A549 (cell line): ENCODE measurements around the gene CD207.

Source experiments
- HDAC2 ChIP-seq: fragments of 200-600 bp; sonication (generic); IDR thresholded peaks from 2 replicates; pipeline ENCODE4 v1.6.1; 2016
- MYC ChIP-seq: IDR thresholded peaks from 2 replicates; pipeline ENCODE4 v1.6.1; 2012; ENCODE audit warnings: mild to moderate bottlenecking, inconsistent platforms, low read length, improper control_type of control experiment, borderline replicate concordance
- NPAS2 ChIP-seq: fragments of 250-450 bp; sonication (Bioruptor Pico); IDR thresholded peaks from 2 replicates; pipeline ENCODE4 v1.8.0; 2022; ENCODE audit warnings: mild to moderate bottlenecking, moderate library complexity, borderline replicate concordance
- POLR2A ChIP-seq: IDR thresholded peaks from 2 replicates; pipeline ENCODE4 v1.6.1; 2012; ENCODE audit warnings: mild to moderate bottlenecking, low read length
- RAD21 ChIP-seq, 2 experiments: fragments of >200 bp in 1 of 2; sonication (Bioruptor Twin) in 1 of 2; formaldehyde crosslinking in 1 of 2; IDR thresholded peaks in 1 of 2; conservative IDR thresholded peaks in 1 of 2; 2 replicates in 1 of 2; 3 replicates in 1 of 2; pipeline ENCODE4 v1.6.1; 2012 to 2018; ENCODE audit warnings: inconsistent platforms in 1 of 2
- TF ChIP-seq, protein P1 (sequence below): fragments of >200 bp; sonication (Bioruptor Twin); formaldehyde crosslinking; IDR thresholded peaks from 3 replicates; pipeline ENCODE4 v1.5.1; 2016
- TF ChIP-seq, protein P2 (sequence below): fragments of 200-600 bp; sonication (generic); IDR thresholded peaks from 2 replicates; pipeline ENCODE4 v1.6.1; 2016; ENCODE audit warnings: antibody characterized with exemption, mild to moderate bottlenecking, moderate library complexity

GRCh38 chr2:70797506-70797905, 38.1 kb downstream of the CD207 start:
- TF ChIP-seq RAD21 (conservative IDR thresholded peaks at IDR 0.05 in 1 of 2, IDR thresholded peaks at IDR 0.05 in 1 of 2) (no peak), NPAS2 (CRISPR knock-in tag) (no peak), POLR2A (no peak), MYC (no peak), HDAC2 (no peak)
- TF ChIP-seq, protein P1, sequence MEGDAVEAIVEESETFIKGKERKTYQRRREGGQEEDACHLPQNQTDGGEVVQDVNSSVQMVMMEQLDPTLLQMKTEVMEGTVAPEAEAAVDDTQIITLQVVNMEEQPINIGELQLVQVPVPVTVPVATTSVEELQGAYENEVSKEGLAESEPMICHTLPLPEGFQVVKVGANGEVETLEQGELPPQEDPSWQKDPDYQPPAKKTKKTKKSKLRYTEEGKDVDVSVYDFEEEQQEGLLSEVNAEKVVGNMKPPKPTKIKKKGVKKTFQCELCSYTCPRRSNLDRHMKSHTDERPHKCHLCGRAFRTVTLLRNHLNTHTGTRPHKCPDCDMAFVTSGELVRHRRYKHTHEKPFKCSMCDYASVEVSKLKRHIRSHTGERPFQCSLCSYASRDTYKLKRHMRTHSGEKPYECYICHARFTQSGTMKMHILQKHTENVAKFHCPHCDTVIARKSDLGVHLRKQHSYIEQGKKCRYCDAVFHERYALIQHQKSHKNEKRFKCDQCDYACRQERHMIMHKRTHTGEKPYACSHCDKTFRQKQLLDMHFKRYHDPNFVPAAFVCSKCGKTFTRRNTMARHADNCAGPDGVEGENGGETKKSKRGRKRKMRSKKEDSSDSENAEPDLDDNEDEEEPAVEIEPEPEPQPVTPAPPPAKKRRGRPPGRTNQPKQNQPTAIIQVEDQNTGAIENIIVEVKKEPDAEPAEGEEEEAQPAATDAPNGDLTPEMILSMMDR = no peak
- TF ChIP-seq, protein P2, sequence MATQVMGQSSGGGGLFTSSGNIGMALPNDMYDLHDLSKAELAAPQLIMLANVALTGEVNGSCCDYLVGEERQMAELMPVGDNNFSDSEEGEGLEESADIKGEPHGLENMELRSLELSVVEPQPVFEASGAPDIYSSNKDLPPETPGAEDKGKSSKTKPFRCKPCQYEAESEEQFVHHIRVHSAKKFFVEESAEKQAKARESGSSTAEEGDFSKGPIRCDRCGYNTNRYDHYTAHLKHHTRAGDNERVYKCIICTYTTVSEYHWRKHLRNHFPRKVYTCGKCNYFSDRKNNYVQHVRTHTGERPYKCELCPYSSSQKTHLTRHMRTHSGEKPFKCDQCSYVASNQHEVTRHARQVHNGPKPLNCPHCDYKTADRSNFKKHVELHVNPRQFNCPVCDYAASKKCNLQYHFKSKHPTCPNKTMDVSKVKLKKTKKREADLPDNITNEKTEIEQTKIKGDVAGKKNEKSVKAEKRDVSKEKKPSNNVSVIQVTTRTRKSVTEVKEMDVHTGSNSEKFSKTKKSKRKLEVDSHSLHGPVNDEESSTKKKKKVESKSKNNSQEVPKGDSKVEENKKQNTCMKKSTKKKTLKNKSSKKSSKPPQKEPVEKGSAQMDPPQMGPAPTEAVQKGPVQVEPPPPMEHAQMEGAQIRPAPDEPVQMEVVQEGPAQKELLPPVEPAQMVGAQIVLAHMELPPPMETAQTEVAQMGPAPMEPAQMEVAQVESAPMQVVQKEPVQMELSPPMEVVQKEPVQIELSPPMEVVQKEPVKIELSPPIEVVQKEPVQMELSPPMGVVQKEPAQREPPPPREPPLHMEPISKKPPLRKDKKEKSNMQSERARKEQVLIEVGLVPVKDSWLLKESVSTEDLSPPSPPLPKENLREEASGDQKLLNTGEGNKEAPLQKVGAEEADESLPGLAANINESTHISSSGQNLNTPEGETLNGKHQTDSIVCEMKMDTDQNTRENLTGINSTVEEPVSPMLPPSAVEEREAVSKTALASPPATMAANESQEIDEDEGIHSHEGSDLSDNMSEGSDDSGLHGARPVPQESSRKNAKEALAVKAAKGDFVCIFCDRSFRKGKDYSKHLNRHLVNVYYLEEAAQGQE = no peak
